Transverse colon (tissue), 3 donors: Measurements from ENCODE around the gene INTS7.

Source experiments
- CTCF ChIP-seq, 5 experiments: fragments of 200-600 bp in 3 of 5; fragments of 450-650 bp in 2 of 5; sonication (generic) in 3 of 5; IDR thresholded peaks; 1 replicate in 2 of 5; 2 replicates in 3 of 5; pipeline ENCODE4 v1.5.1; 2016 to 2017; ENCODE audit warnings: antibody characterized with exemption in 5 of 5, inconsistent platforms in 3 of 5, mild to moderate bottlenecking in 2 of 5, moderate library complexity in 1 of 5
- EP300 ChIP-seq: sonication (generic); formaldehyde crosslinking; IDR thresholded peaks from one replicate; pipeline ENCODE4 v1.6.1; 2017; ENCODE audit warnings: antibody characterized with exemption, low read depth
- POLR2A ChIP-seq: fragments of 450-650 bp; IDR thresholded peaks from one replicate; pipeline ENCODE4 v1.6.1; 2016; ENCODE audit warnings: antibody characterized with exemption, mild to moderate bottlenecking, moderate library complexity

DNA sequence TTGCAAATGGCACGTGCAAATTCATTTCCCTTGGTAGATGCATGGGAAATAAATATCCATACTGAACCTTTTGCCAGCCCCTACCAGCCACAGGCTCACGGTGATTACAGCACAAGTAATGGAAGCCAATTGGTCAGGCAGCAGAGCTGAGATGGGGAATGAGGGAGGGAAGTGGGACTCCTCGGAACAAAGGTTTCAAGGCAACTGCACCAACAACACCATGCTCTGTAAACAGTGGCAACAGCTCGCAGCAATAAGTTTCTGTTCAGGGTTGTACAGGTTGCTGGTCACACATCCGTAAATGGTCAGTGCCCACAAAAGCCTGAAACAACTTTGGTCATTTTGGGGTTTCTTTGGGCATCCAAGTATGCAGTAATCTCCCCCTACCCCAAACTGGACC, 142.1 kb downstream of the INTS7 start:
- TF ChIP-seq EP300 (no peak), POLR2A (no peak), CTCF (IDR thresholded peaks at IDR 0.05) (no peak)
